H1 (cell line): ENCODE measurements around the gene GAS2. TPM values are rescaled to one million over a fixed set of nuclear protein-coding genes. Genes with fewer than 3 reads are reported as not detected.

Source experiments
- CTCF ChIA-PET: fragments of 300-600 bp; sonication (Branson Sonifier 250); formaldehyde crosslinking; loops from one replicate; lab custom pipeline; 2021; ENCODE audit not compliant: partially characterized antibody; lab: Charles Lee
- POLR2A ChIA-PET: fragments of 300-600 bp; sonication (Branson Sonifier 250); formaldehyde crosslinking; loops from one replicate; lab custom pipeline; 2021; ENCODE audit warnings: inconsistent platforms; ENCODE audit not compliant: partially characterized antibody; lab: Charles Lee
- DNase-seq, 2 experiments: peaks; one replicate each; pipeline versions ENCODE4 v3.0.0 to v3.0.0-alpha.2; 2010 to 2022; ENCODE audit warnings: low spot score in 2 of 2, low read depth in 1 of 2, mixed read lengths in 1 of 2
- FAIRE-seq: peaks from 2 replicates; lab custom pipeline; 2011; peaks lifted over from hg19 to GRCh38; lab: Jason Lieb, UNC
- H2AFZ ChIP-seq: 2 replicates; pipeline ENCODE4 v1.8.1; 2012; ENCODE audit warnings: low read length, inconsistent platforms
- H2AK5ac ChIP-seq: 2 replicates; pipeline ENCODE4 v1.6.1; 2013; ENCODE audit warnings: low read depth, low read length
- H2BK120ac ChIP-seq: replicated peaks from 2 replicates; pipeline ENCODE3; 2013; ENCODE audit warnings: low read depth, low read length, inconsistent platforms
- H2BK12ac ChIP-seq: 2 replicates; pipeline ENCODE4 v1.6.1; 2013; ENCODE audit warnings: low read depth, low read length
- H2BK15ac ChIP-seq: 2 replicates; pipeline ENCODE4 v1.6.1; 2013; ENCODE audit warnings: low read length
- H2BK20ac ChIP-seq: 2 replicates; pipeline ENCODE4 v1.6.1; 2013; ENCODE audit warnings: low read length
- H2BK5ac ChIP-seq: 2 replicates; pipeline ENCODE4 v1.6.1; 2013; ENCODE audit warnings: low read depth, low read length
- H3K14ac ChIP-seq: 2 replicates; pipeline ENCODE4 v1.6.1; 2013; ENCODE audit warnings: inconsistent platforms; ENCODE audit not compliant: insufficient read length
- H3K18ac ChIP-seq: 2 replicates; pipeline ENCODE4 v1.6.1; 2013; ENCODE audit warnings: low read length; ENCODE audit errors: extremely low read depth
- H3K23ac ChIP-seq: 2 replicates; pipeline ENCODE4 v1.6.1; 2013; ENCODE audit warnings: inconsistent platforms; ENCODE audit not compliant: insufficient read length
- H3K23me2 ChIP-seq: 2 replicates; pipeline ENCODE4 v1.6.1; 2013; ENCODE audit warnings: low read depth, low read length
- H3K27ac ChIP-seq: 2 replicates; pipeline ENCODE4 v1.6.1; 2011; ENCODE audit warnings: low read depth, low read length, inconsistent platforms
- H3K27me3 ChIP-seq, 4 experiments: replicated peaks in 1 of 4; 1 replicate in 1 of 4; 2 replicates in 3 of 4; pipeline versions ENCODE4 v1.6.1 to v1.8.1; 2011 to 2013; ENCODE audit warnings: low read length in 3 of 4, mild to moderate bottlenecking in 3 of 4, inconsistent platforms in 2 of 4, mixed read lengths in 2 of 4, moderate library complexity in 1 of 4; ENCODE audit not compliant: control insufficient read depth in 3 of 4, insufficient read depth in 3 of 4; ENCODE audit errors: extremely low read depth in 1 of 4
- H3K36me3 ChIP-seq, 4 experiments: 2 replicates each; pipeline versions ENCODE4 v1.6.1 to v1.8.1; 2011 to 2013; ENCODE audit warnings: mild to moderate bottlenecking in 4 of 4, low read length in 3 of 4, moderate library complexity in 2 of 4, control low read depth in 1 of 4, inconsistent platforms in 1 of 4; ENCODE audit not compliant: insufficient read depth in 4 of 4, control insufficient read depth in 2 of 4
- H3K4ac ChIP-seq: replicated peaks from 2 replicates; pipeline ENCODE3; 2013; ENCODE audit warnings: low read length, low read depth, mixed read lengths, inconsistent platforms; ENCODE audit not compliant: insufficient read length
- H3K4me1 ChIP-seq, 4 experiments: replicated peaks in 1 of 4; 1 replicate in 1 of 4; 2 replicates in 3 of 4; pipeline versions ENCODE4 v1.6.1 to v1.8.1; 2011 to 2013; ENCODE audit warnings: low read length in 3 of 4, inconsistent platforms in 2 of 4, mixed read lengths in 1 of 4; ENCODE audit not compliant: insufficient read depth in 4 of 4, control insufficient read depth in 3 of 4
- H3K4me2 ChIP-seq, 2 experiments: 2 replicates each; pipeline versions ENCODE4 v1.6.1 to v1.8.1; 2011 to 2013; ENCODE audit warnings: low read depth in 2 of 2, low read length in 2 of 2, control low read depth in 1 of 2, inconsistent platforms in 1 of 2, mild to moderate bottlenecking in 1 of 2; ENCODE audit not compliant: insufficient read depth in 1 of 2
- H3K4me3 ChIP-seq, 4 experiments: fragments of 200-600, 300-600 bp in 1 of 4; sonication (generic), shearing (Covaris generic), sonication (Bioruptor Twin) in 1 of 4; 2 replicates each; pipeline versions ENCODE4 v1.5.1 to v1.8.1; 2011 to 2016; ENCODE audit warnings: low read length in 4 of 4, low read depth in 3 of 4, control low read depth in 2 of 4, inconsistent platforms in 2 of 4, mild to moderate bottlenecking in 2 of 4, mixed read lengths in 1 of 4, moderate library complexity in 1 of 4; ENCODE audit not compliant: insufficient read depth in 2 of 4; ENCODE audit errors: extremely low read depth in 1 of 4
- H3K56ac ChIP-seq: replicated peaks from 2 replicates; pipeline ENCODE3; 2013; ENCODE audit warnings: low read depth, mild to moderate bottlenecking, mixed read lengths, low read length, inconsistent platforms; ENCODE audit not compliant: insufficient read length
- H3K79me1 ChIP-seq: 2 replicates; pipeline ENCODE4 v1.6.1; 2013; ENCODE audit warnings: low read depth, low read length, control low read depth
- H3K79me2 ChIP-seq, 2 experiments: 2 replicates each; pipeline versions ENCODE4 v1.6.1 to v1.8.1; 2012 to 2013; ENCODE audit warnings: low read length in 2 of 2, mild to moderate bottlenecking in 2 of 2, inconsistent platforms in 1 of 2; ENCODE audit not compliant: insufficient read depth in 2 of 2, control insufficient read depth in 1 of 2
- H3K9ac ChIP-seq, 4 experiments: replicated peaks in 1 of 4; 1 replicate in 1 of 4; 2 replicates in 3 of 4; pipeline versions ENCODE4 v1.6.1 to v1.8.1; 2011 to 2013; ENCODE audit warnings: low read depth in 3 of 4, low read length in 3 of 4, control low read depth in 2 of 4, mild to moderate bottlenecking in 2 of 4, moderate library complexity in 2 of 4, inconsistent platforms in 1 of 4; ENCODE audit errors: extremely low read depth in 1 of 4
- H3K9me3 ChIP-seq, 2 experiments: 2 replicates each; pipeline versions ENCODE4 v1.6.1 to v1.8.1; 2012 to 2013; ENCODE audit warnings: mild to moderate bottlenecking in 2 of 2, moderate library complexity in 2 of 2, control low read depth in 1 of 2, inconsistent platforms in 1 of 2, low read depth in 1 of 2, low read length in 1 of 2, mixed read lengths in 1 of 2; ENCODE audit not compliant: insufficient read depth in 2 of 2
- H4K20me1 ChIP-seq, 2 experiments: replicated peaks in 1 of 2; 2 replicates each; pipeline versions ENCODE3 to v1.8.1; 2011 to 2013; ENCODE audit warnings: inconsistent platforms in 2 of 2, low read length in 2 of 2, mild to moderate bottlenecking in 1 of 2; ENCODE audit not compliant: insufficient read depth in 2 of 2, control insufficient read depth in 1 of 2
- H4K5ac ChIP-seq: 2 replicates; pipeline ENCODE4 v1.6.1; 2013; ENCODE audit warnings: low read length, low read depth, mixed read lengths, inconsistent platforms; ENCODE audit not compliant: insufficient read length
- H4K8ac ChIP-seq: 2 replicates; pipeline ENCODE4 v1.8.0; 2013; ENCODE audit warnings: mild to moderate bottlenecking, moderate library complexity, low read length, inconsistent platforms; ENCODE audit not compliant: insufficient read depth; ENCODE audit errors: extremely low read depth
- H4K91ac ChIP-seq: replicated peaks from 2 replicates; pipeline ENCODE3; 2013; ENCODE audit warnings: low read length, mixed read lengths, inconsistent platforms; ENCODE audit not compliant: insufficient read length
- ASH2L ChIP-seq: fragments of 200-600, 300-600 bp; sonication (generic); IDR thresholded peaks from one replicate; pipeline ENCODE4 v1.7.1; 2017; ENCODE audit warnings: low read length
- CBX8 ChIP-seq: fragments of 300-800, 300-1000 bp; sonication (generic); IDR thresholded peaks from 2 replicates; pipeline ENCODE4 v1.7.1; 2016; ENCODE audit warnings: low read depth, low read length, borderline replicate concordance
- CEBPB ChIP-seq: IDR thresholded peaks from 2 replicates; pipeline ENCODE4 v1.6.1; 2012; ENCODE audit warnings: low read depth, low read length
- HDAC6 ChIP-seq: IDR thresholded peaks from one replicate; pipeline ENCODE4 v1.7.1; 2012; ENCODE audit warnings: low read depth, mild to moderate bottlenecking, inconsistent platforms, low read length, moderate library complexity
- KDM4A ChIP-seq: IDR thresholded peaks from one replicate; pipeline ENCODE4 v1.7.1; 2012; ENCODE audit warnings: low read depth, mild to moderate bottlenecking, moderate library complexity, low read length, inconsistent platforms; ENCODE audit not compliant: severe bottlenecking
- SRF ChIP-seq: IDR thresholded peaks from 2 replicates; pipeline ENCODE4 v1.6.1; 2011; ENCODE audit warnings: mild to moderate bottlenecking, low read depth, low read length, moderate library complexity
- TBP ChIP-seq: IDR thresholded peaks from 2 replicates; pipeline ENCODE4 v1.6.1; 2011; ENCODE audit warnings: low read depth, low read length, improper control_type of control experiment
- TCF12 ChIP-seq: IDR thresholded peaks from 2 replicates; pipeline ENCODE4 v1.6.1; 2011; ENCODE audit warnings: low read depth, mild to moderate bottlenecking, low read length
- WGBS, 2 experiments: shearing (Covaris generic) in 1 of 2; methylation state at CpG; one replicate each; pipeline versions ENCODE4 v1.1.6 to v1.1.7; 2013 to 2015; ENCODE audit warnings: low lambda C conversion rate in 2 of 2, mixed read lengths in 2 of 2, inconsistent platforms in 1 of 2, low coverage in 1 of 2, missing lambda C conversion rate in 1 of 2; ENCODE audit not compliant: insufficient replicate concordance in 2 of 2, insufficient coverage in 1 of 2, insufficient read length in 1 of 2; ENCODE audit errors: extremely low coverage in 1 of 2, missing lambda C conversion rate in 1 of 2; 5-methylcytosine and 5-hydroxymethylcytosine counted together
- polyA plus RNA-seq, 7 experiments: library from polyadenylated mRNA; depleted of rRNA in 3 of 7; stranded (reverse) in 5 of 7; unstranded in 2 of 7; fragments of >200 nt in 5 of 7; fragments of 200-250 nt in 2 of 7; gene quantifications; 1 replicate in 5 of 7; 2 replicates in 1 of 7; 4 replicates in 1 of 7; pipeline versions ENCODE4 v1.2.1 to v1.2.3, GENCODE V29; 2011 to 2013; ENCODE audit warnings: missing spikeins in 2 of 7, mixed read lengths in 2 of 7
- total RNA-seq: library from RNA; stranded (reverse); fragmentation: NEBNext Ultra II Directional; extraction: Animal tissue kit (Norgen Biotek cat#: 25700); gene quantifications from 2 replicates; pipeline ENCODE4 v1.2.1, GENCODE V29; 2021

The GAS2 gene
- total and polyA plus RNA-seq, 2 of the 8 experiments (the other 6 are each of a cell fraction or from before 2014, with no cell fraction given): 0.70 to 1.7 TPM

DNA sequence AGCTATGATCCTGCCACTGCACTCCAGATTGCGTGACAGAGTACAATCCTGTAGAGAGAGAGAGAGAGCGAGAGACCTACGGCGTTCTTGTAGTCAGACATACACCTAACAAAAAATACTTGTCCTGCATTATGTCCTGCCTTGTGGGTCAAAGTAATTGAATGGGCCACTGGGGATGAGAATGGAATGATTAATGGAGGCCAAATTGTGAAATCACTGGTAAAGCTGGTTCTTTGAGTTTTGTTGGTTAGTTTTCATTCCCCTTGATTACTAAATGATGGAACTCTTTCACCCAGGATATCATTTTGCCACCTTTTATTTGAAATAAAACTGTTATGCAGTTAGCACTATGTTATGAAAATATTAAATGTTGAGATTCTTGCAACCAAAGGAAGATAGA lies 18.7 kb downstream of the GAS2 start:
- no peak overlapping the region for H3K27ac ChIP-seq
- H3K23me2 ChIP-seq: no peaks in the 10 kb centered on the region
- POLR2A ChIA-PET: no interaction called here
- WGBS, 2 experiments: 96% methylated on average over 4 of the region's 4 CpGs; no CpG with 5 or more reads in 1 of the 2 experiments
- H3K18ac ChIP-seq: no peak overlapping the region
- no peak overlapping the region for H3K4me3 ChIP-seq
- H3K56ac ChIP-seq: no peak overlapping the region
- H4K8ac ChIP-seq: no peak overlapping the region
- H2AFZ ChIP-seq: no peak overlapping the region
- FAIRE-seq (no peak), DNase-seq (no peak)
- no peak overlapping the region for H2AK5ac ChIP-seq
- no peaks in the 10 kb centered on the region for H3K9me3 ChIP-seq
- no peak overlapping the region for H2BK15ac ChIP-seq
- H3K14ac ChIP-seq: no peak overlapping the region
- H2BK5ac ChIP-seq: no peak overlapping the region
- H3K23ac ChIP-seq: no peak overlapping the region
- H4K20me1 ChIP-seq: no peaks in the 10 kb centered on the region
- H3K79me2 ChIP-seq: no peaks in the 10 kb centered on the region
- no peak overlapping the region for H2BK12ac ChIP-seq
- H2BK120ac ChIP-seq: no peak overlapping the region
- no peaks in the 10 kb centered on the region for H3K27me3 ChIP-seq
- H3K4me2 ChIP-seq: no peak overlapping the region
- H3K4ac ChIP-seq: no peak overlapping the region
- no peaks in the 10 kb centered on the region for H3K36me3 ChIP-seq
- H3K4me1 ChIP-seq: no peaks in the 10 kb centered on the region
- no peak overlapping the region for H4K5ac ChIP-seq
- TF ChIP-seq ASH2L: no peak
- no peak for TF ChIP-seq HDAC6
- TF ChIP-seq TCF12: no peak
- TF ChIP-seq CEBPB: no peak
- TF ChIP-seq CBX8: no peak
- TF ChIP-seq KDM4A: no peak
- TF ChIP-seq TBP: no peak
- TF ChIP-seq SRF: no peak
- H4K91ac ChIP-seq: no peak overlapping the region
- CTCF ChIA-PET: interaction anchor here (0.8 to 1.1 kb wide), 2 partner anchors 14 to 26 kb away, joined by 3 to 4 read pairs; no protein-coding TSS in a partner anchor
- peak overlapping the region in 1 of 4 experiments; percentile 34; a peak in 1 of 7 replicates for H3K9ac ChIP-seq
- H2BK20ac ChIP-seq: no peak overlapping the region
- H3K79me1 ChIP-seq: no peaks in the 10 kb centered on the region
